GM12892 (cell line): ENCODE data around the gene GEMIN4.

Experiments
- POLR2A ChIP-seq: IDR thresholded peaks from 2 replicates; pipeline ENCODE4 v1.6.1; 2011; ENCODE audit warnings: low read depth, low read length, control low read depth
- POLR2AphosphoS5 ChIP-seq: IDR thresholded peaks from 2 replicates; pipeline ENCODE4 v1.6.1; 2011; ENCODE audit warnings: low read depth, low read length, control low read depth
- TAF1 ChIP-seq: IDR thresholded peaks from 2 replicates; pipeline ENCODE4 v1.6.1; 2011; ENCODE audit warnings: low read depth, mild to moderate bottlenecking, control low read depth, low read length, borderline replicate concordance

DNA sequence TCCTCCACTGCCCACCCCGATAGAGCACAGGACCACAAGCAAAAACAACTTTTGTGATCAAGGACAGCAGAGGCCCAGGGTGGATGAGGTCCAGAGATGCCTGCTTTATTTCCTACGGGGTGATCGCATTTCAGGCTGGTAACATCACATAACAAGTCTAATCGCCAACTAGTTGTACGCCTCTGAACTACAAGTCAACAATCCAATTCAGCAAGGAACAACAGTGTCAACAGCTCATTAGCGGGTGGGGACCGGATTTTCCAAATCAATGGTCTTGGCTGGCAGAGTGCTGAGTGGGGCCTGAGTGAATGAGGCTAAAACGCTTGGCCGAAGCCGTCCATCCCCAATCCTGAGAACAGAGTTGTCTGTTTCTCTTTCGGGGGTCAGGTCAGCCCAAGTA lies 47.2 kb upstream of the GEMIN4 start:
- no peak for TF ChIP-seq TAF1
- TF ChIP-seq POLR2AphosphoS5, result no peak
- TF ChIP-seq POLR2A, result no peak
